ENCODE results near the gene PTPRU.

Gene PTPRU

GRCh38 chr1:29330089-29330488 lies 93.8 kb downstream of the PTPRU start:
- Histone ChIP-seq H3K4me1 (ENCODE audit: control insufficient read depth, low read length) (no peaks in the 10 kb centered on the region), H3K9me3 (ENCODE audit: control insufficient read depth, insufficient read depth, low read length) (no peaks in the 10 kb centered on the region), H3K4me3 (ENCODE audit: low read length) (no peak overlapping the region), H3K27ac (ENCODE audit: low read depth, low read length) (no peak overlapping the region), H3K9me2 (replicated peaks; ENCODE audit: control insufficient read depth, low read length) (no peaks in the 10 kb centered on the region), H3K36me3 (ENCODE audit: control insufficient read depth, low read length) (no peaks in the 10 kb centered on the region), H3F3A (ENCODE audit: control insufficient read depth, insufficient read depth) (no peaks in the 10 kb centered on the region), H4K20me1 (ENCODE audit: control insufficient read depth, insufficient read depth, low read depth, low read length) (no peaks in the 10 kb centered on the region), H3K4me2 (ENCODE audit: low read length) (no peak overlapping the region), H3K27me3 (ENCODE audit: control insufficient read depth, low read length) (peaks cover 3% of the 10 kb centered on the region; the same call in 1 of the 2 replicates), H3K79me2 (ENCODE audit: control insufficient read depth, low read length) (no peaks in the 10 kb centered on the region)
- no peak for TF ChIP-seq CTCF (IDR thresholded peaks at IDR 0.05; ENCODE audit: low read depth, low read length, poor library complexity, severe bottlenecking)
- no peak for TF ChIP-seq EZH2phosphoT487 (IDR thresholded peaks at IDR 0.05; ENCODE audit: borderline replicate concordance, low read length)

- Histone ChIP-seq H3K9me3 (ENCODE audit: control insufficient read depth, insufficient read depth, low read length) (no peaks in the 10 kb centered on the region), H3F3A (ENCODE audit: control insufficient read depth, insufficient read depth) (no peaks in the 10 kb centered on the region), H3K4me3 (ENCODE audit: low read length) (no peak overlapping the region), H3K4me2 (ENCODE audit: low read length) (no peak overlapping the region), H3K9me2 (replicated peaks; ENCODE audit: control insufficient read depth, low read length) (no peaks in the 10 kb centered on the region), H3K27ac (ENCODE audit: low read depth, low read length) (no peak overlapping the region), H4K20me1 (ENCODE audit: control insufficient read depth, insufficient read depth, low read depth, low read length) (no peaks in the 10 kb centered on the region), H3K4me1 (ENCODE audit: control insufficient read depth, low read length) (no peaks in the 10 kb centered on the region), H3K36me3 (ENCODE audit: control insufficient read depth, low read length) (no peaks in the 10 kb centered on the region), H3K27me3 (ENCODE audit: control insufficient read depth, low read length) (peaks cover 6% of the 10 kb centered on the region; the same call in 1 of the 2 replicates), H3K79me2 (ENCODE audit: control insufficient read depth, low read length) (no peaks in the 10 kb centered on the region)
- TF ChIP-seq EZH2phosphoT487 (IDR thresholded peaks at IDR 0.05; ENCODE audit: borderline replicate concordance, low read length), result no peak
- no peak for TF ChIP-seq CTCF (IDR thresholded peaks at IDR 0.05; ENCODE audit: low read depth, low read length, poor library complexity, severe bottlenecking)
Observed at GRCh38 chr1:29330856-29331255, 94.5 kb downstream of the PTPRU start.

GRCh38 chr1:29331309-29331708 lies 95.0 kb downstream of the PTPRU start:
- Histone ChIP-seq H3K4me2 (ENCODE audit: low read length) (no peak overlapping the region), H3K9me3 (ENCODE audit: control insufficient read depth, insufficient read depth, low read length) (no peaks in the 10 kb centered on the region), H3K27me3 (ENCODE audit: control insufficient read depth, low read length) (peaks cover 6% of the 10 kb centered on the region; the same call in 1 of the 2 replicates), H3K4me1 (ENCODE audit: control insufficient read depth, low read length) (no peaks in the 10 kb centered on the region), H3K36me3 (ENCODE audit: control insufficient read depth, low read length) (no peaks in the 10 kb centered on the region), H3K4me3 (ENCODE audit: low read length) (no peak overlapping the region), H3K9me2 (replicated peaks; ENCODE audit: control insufficient read depth, low read length) (no peaks in the 10 kb centered on the region), H4K20me1 (ENCODE audit: control insufficient read depth, insufficient read depth, low read depth, low read length) (no peaks in the 10 kb centered on the region), H3K27ac (ENCODE audit: low read depth, low read length) (no peak overlapping the region), H3F3A (ENCODE audit: control insufficient read depth, insufficient read depth) (no peaks in the 10 kb centered on the region), H3K79me2 (ENCODE audit: control insufficient read depth, low read length) (no peaks in the 10 kb centered on the region)
- no peak for TF ChIP-seq CTCF (IDR thresholded peaks at IDR 0.05; ENCODE audit: low read depth, low read length, poor library complexity, severe bottlenecking)
- no peak for TF ChIP-seq EZH2phosphoT487 (IDR thresholded peaks at IDR 0.05; ENCODE audit: borderline replicate concordance, low read length)
